ENCODE data around the gene MRPS33. TPM values are rescaled to one million over a fixed set of nuclear protein-coding genes. Genes with fewer than 3 reads are reported as not detected.
"Not testable (repeated sequence)": the region's sequence is repeated elsewhere in the genome, so short reads cannot be mapped to it uniquely, and the experiment has no call there.

MRPS33 gene
- total RNA-seq, 1 experiment from 2014 or later = 53.0 TPM

DNA sequence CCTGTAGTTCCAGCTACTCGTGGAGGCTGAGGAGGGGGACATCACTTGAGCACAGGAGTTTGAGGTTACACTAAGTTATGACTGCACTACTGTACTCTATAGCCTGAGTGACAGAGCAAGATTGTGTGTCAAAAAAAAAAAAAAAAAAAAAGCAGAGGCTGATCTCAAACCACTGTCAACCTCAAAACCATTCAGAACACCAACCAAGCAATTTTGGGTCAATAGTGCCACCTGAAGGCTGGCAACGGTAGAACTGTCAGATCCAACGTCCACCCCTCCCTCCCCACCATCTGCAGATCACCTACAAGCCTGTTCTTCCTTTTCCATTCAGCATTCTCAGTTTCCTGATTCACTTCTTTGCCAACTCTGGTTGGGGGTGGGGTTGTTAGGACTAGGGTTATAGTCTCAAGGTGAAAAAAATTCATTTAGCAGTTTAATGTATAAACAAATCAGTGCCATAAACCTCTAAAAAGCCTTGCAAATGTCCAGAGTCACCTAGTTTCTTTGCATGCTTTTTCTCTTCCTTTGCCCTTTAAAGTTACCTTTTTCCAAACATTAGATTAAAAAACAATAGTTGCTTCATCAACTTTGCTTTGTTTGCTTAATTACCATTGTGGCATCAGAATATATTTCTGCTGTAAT lies 2.6 kb downstream of the MRPS33 start:
- DNase-seq (ENCODE audit: low read depth) = peak; percentile 78

GRCh38 chr7:141011443-141011842 lies 3.3 kb downstream of the MRPS33 start:
- DNase-seq (ENCODE audit: low read depth) = no peak

- no peak for DNase-seq (ENCODE audit: low read depth)
Measured at GRCh38 chr7:141003172-141004065, 11.3 kb downstream of the MRPS33 start.

- no peak for DNase-seq (ENCODE audit: low read depth)
Measured at GRCh38 chr7:141001546-141001945, 13.2 kb downstream of the MRPS33 start.

- DNase-seq (ENCODE audit: low read depth) = no peak
Measured at GRCh38 chr7:141001122-141001521, 13.6 kb downstream of the MRPS33 start.

GRCh38 chr7:140998715-140999114 lies 16.0 kb downstream of the MRPS33 start:
- DNase-seq (ENCODE audit: low read depth) = no peak

DNA sequence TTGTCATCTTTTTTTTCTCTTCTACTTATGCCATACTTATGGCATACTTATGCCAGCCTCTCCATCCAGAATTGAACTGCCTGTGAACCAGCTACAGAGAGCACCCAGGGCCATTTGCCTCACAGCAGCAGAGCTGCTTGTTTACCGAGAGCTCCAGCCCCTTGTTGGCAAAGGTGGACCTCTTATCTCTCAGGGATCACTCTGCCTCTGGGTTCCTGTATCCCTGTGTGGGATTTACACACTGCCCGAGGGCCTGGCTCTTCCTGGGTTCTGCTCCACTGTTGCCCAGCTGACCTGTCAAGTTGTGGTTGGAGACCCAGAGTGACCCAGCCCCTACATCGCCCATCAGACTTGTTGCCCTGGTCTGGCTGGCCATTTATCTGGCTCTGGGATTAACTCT lies 22.3 kb downstream of the MRPS33 start:
- peak; percentile 48 for DNase-seq (ENCODE audit: low read depth)

DNA sequence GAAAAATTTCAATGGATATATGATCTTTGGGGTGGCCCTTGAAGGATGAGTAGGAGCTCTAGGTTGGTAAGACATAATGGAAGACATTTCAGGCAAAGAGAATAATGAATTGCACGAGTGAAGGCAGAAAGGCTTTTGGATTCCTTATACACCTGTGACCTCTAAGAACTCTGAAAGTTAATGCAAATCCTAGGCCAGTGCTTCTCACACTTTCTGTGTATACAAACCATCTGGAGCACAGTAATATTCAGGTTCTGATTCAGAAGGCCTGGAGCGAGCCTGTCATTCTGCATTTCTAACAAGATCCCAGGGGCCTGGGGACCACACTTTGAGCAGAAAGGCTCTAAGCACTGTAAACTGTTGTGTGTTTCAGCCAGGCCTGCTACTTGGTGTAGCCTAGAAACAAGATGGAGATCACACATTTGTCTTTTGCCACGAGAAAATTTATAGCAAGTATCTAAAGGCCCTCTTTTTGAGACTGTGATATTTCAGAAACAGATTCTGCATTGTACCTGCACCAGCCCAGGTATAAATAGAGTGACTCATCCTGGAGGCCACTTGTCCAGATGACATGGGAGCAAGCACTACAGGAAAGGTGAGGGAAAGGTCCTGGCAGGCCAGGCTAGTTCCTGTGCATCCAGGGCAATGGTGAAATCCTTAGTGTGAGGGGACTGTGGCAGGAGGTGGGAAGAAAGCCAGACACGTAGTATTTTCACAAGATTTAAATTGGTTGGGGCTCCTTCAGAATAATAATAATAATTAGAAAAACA lies 24.4 kb downstream of the MRPS33 start:
- DNase-seq (ENCODE audit: low read depth) = no peak

DNA sequence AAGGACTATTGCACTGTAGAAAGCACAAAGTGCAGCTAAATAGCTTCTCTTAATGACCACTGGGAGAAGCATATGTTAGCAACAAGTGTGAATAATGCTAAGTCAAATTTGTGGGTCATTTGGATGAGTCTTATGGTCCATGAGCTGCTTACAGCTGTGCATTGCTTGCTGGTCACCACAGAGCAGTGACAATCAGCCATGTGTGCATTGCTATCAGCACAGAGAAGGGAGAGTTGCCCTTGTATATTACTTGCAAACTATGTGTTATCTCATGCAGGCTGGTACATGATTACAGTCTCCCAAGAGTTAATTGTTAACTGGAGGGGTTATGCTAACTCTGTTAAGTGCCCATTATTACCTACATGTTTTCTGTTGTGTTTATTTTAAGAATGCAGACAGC lies 25.7 kb downstream of the MRPS33 start:
- DNase-seq (ENCODE audit: low read depth) = no peak

- no peak for DNase-seq (ENCODE audit: low read depth)
Measured at GRCh38 chr7:140983802-140984201, 30.9 kb downstream of the MRPS33 start.

DNA sequence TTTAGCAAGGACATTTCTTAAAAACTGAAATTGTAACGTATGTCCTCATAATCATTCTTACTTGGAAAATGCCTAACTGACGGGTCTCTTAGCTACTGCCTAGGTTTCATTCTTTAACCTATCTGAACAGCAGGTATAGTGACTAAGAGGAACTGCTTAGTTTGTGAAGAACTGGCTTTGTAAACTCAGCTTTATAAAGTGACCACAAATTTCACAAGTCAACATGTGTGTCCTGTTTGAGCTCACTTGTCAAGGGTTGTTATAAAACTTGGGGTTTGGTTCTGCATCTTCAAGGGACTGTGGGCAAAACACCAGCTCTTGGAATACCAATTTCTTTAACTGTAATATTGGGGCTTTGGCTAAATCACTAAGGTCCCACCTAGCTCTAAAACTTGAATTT lies 32.2 kb downstream of the MRPS33 start:
- no peak for DNase-seq (ENCODE audit: low read depth)

DNA sequence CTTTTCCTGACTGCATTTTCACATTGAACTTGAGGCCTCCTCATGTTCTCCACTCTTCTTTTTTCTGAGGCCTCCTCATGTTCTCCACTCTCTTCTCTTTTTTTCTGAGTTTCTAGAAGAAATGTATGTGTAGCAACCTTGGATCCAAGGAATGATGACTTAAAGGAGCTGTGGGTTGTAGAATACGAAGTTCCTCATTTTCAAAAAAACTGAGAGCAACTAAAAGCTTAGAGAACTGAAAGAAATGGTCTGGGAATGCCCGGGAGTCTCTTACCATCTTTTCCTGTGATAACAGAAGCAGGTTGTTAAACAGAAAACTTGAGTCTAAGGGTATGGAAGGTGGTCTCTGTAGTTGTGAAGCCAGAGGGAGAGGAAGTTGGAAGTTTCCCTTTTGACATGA lies 32.8 kb downstream of the MRPS33 start:
- no peak for DNase-seq (ENCODE audit: low read depth)

GRCh38 chr7:140977741-140978140 lies 37.0 kb downstream of the MRPS33 start:
- no peak for DNase-seq (ENCODE audit: low read depth)

GRCh38 chr7:140972876-140973829 lies 41.6 kb downstream of the MRPS33 start:
- DNase-seq (ENCODE audit: low read depth) = no peak

- no peak for DNase-seq (ENCODE audit: low read depth)
Measured at GRCh38 chr7:140972344-140972743, 42.4 kb downstream of the MRPS33 start.

- no peak for DNase-seq (ENCODE audit: low read depth)
Measured at GRCh38 chr7:140967438-140967837, 47.3 kb downstream of the MRPS33 start.

- no peak for DNase-seq (ENCODE audit: low read depth)
Measured at GRCh38 chr7:140966561-140967233, 48.1 kb downstream of the MRPS33 start.

GRCh38 chr7:140961117-140961516 lies 53.6 kb downstream of the MRPS33 start:
- DNase-seq (ENCODE audit: low read depth) = no peak

DNA sequence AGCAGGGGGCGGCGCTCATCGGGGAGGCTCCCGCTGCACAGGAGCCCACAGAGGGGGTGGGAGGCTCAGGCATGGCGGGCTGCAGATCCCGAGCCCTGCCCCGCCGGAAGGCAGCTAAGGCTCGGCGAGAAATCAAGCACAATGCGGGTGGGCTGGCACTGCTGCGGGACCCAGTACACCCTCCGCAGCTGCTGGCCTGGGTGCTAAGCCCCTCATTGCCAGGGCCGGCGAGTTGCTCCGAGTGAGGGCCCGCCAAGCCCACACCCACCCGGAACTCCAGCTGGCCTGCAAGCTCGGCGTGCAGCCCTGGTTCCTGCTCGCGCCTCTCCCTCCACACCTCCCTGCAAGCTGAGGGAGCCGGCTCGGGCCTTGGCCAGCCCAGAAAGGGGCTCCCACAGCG lies 57.8 kb downstream of the MRPS33 start:
- not testable (repeated sequence) for DNase-seq (ENCODE audit: low read depth)
